ENCODE data around the gene GPR84.

GRCh38 chr12:54337854-54338650, 26.2 kb downstream of the GPR84 start:
- no peak for TF ChIP-seq GATA3 (IDR thresholded peaks at IDR 0.05; ENCODE audit: low read depth, low read length)
- TF ChIP-seq GATA2 (IDR thresholded peaks at IDR 0.05; ENCODE audit: low read depth, low read length): no peak

All from SH-SY5Y (cell line).